IPS-NIHi7 (cell line): ENCODE measurements around the gene PC.
A peak's percentile ranks its signal among the peaks of the same experiment; 100 is the strongest.

ENCODE experiments used
- DNase-seq: peaks from one replicate; pipeline ENCODE4 v3.0.0; 2012; ENCODE audit warnings: mixed read lengths; ENCODE audit errors: extremely low spot score

Gene PC

GRCh38 chr11:66885469-66885868 is 72.7 kb downstream of the PC start:
- no peak for DNase-seq

- DNase-seq: no peak
These were observed 73.7 kb downstream of the PC start for GRCh38 chr11:66884443-66884842.

DNA sequence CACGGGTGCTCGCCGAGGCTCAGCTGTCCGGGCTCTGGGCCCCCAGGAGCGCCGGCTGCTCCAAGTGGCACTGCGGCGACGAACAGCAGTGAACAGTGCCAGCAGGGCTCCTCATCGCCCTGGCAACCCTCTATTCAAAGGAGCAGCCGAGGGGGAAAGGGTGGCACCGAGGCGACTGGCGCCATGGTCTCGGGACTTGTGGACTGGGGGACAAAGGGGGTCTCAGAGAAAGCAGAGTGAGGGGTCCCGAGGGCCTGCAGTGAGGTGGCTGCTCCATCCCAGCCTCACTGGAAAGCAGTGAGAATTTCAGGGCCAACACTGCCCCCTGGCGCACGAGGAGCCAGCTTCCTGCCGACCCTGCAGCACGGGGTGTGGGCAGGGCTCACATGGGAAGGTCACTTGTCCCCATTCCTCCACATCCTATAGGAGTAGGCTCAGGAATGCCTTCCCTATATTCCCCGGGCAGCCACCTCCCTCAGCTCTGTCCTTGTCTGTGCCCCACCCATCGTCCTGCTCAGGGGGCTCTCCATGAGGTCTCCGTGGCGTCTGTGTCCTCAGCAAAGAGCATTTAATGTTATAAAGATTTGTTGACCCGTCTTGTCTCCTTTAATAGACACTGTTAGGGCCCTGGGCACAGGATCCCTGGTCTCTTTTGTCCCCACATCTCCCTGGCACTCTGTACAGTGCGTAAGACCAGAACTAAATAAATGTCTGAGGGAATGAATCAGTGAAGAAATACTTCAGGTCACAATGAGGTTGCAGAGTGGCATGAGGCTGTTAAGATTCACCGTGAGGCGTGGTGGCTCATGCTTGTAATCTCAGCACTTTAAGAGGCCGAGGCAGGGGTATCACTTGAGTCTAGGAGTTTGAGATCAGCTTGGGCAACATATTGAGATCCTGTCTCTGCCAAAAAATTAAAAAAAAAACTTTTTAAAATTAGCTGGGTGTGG is 74.9 kb downstream of the PC start:
- DNase-seq: peak; percentile 82

- DNase-seq: no peak
These were observed 75.6 kb downstream of the PC start for GRCh38 chr11:66882561-66883015.

DNA sequence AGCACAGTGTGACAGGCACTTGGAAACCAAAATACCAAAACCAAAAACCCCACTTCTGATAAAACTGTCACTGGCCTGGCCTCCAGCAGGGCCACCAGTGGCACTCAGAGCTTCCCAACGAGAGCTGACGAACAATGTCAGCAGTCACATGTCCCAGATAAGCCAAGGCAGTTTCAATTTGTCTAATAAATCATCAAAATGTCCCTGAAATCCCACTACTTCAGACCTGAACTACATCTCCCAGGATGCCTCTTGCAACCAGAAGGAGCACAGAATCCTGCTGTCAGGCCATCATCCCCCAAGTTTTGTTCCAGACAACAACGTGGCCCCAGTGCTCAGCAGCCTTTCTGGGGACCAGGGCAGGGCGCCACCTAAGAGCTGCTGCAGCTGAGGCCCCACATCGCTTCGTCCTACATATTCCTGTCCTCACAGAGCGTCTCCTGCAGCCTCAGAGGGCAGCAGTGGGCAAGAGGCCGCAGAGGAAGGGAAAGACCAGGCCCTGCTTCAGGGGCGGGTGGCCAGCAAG is 76.2 kb downstream of the PC start:
- no peak for DNase-seq

GRCh38 chr11:66881451-66881835 is 76.7 kb downstream of the PC start:
- no peak for DNase-seq

- no peak for DNase-seq
These were observed 77.4 kb downstream of the PC start for GRCh38 chr11:66880496-66881450.

GRCh38 chr11:66879999-66880398 is 78.2 kb downstream of the PC start:
- DNase-seq: no peak

DNA sequence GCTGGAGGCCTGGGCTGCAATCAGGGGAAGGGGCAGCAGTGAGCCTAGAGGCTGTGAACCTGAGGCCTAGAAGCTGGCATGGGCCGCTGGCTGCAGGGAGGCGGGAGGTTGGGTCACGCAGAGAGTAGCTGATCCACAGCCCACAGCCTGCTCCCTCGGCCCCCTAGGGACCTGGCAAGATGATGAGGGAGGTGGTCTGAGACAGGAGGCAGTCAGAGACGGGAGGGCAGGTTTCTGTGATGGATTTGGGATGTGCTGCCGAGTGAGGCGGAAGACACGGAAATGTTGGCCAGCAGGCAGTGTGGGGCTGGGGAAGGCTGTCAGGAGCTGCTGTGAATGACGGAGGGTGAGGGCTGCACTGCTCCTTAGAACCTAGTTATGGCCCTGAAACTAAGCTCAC is 78.6 kb downstream of the PC start:
- DNase-seq: no peak

DNA sequence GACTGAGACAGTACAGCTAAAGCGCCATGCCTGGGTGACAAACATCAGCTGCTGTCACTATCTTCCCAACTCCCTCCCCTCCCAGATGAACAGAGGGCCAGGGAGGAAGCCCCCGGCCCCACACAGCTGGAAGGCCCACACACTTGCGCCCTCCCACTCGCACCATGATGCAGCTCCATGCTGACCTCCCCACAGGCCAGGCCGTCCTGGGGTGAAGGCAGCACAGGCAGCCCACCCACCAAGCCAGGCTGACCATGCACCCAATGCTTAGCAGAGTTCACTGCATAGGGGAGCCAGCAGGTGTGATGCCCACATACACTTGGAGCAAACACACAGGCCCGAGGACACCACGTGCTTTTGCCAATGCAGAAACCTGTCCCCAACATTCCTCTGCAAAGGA is 79.2 kb downstream of the PC start:
- DNase-seq: no peak

- no peak for DNase-seq
These were observed 79.7 kb downstream of the PC start for GRCh38 chr11:66878474-66878873.

DNA sequence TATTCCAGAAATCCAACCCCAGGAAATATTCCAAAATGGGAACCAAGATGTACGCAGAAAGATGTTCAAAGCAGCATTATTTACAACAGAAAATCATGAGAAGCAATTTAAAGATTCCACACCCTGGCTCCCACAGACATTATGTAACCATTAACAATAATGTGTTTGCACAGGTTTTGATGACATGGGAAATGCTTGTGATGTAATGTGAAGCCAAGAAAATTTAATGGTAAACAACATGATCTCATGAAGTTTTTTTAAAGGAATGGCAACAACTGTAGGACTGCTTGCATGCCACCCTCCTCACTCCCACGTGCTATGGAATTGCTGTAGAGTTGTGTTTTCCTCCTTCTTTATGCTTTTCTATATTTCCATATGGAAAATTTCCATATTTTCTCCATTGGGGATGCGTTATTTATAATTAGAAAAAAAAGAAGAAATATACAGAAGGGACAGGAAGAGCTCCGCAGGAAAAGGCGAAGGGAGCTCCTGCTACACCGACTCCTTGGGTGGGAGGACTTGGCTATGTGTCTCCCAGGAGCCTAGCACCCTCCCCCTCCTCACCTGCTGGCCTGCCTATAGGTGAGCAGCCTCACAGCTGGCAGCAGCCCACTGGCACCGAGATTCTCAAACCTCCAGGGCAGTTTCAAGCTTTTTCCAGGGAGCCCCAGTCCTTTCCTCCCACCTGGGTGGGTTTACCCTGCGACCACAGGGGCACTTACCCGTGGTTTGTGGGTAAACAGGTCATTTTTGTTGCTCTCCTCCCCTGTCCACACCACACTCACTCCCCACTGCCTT is 80.4 kb downstream of the PC start:
- no peak for DNase-seq

DNA sequence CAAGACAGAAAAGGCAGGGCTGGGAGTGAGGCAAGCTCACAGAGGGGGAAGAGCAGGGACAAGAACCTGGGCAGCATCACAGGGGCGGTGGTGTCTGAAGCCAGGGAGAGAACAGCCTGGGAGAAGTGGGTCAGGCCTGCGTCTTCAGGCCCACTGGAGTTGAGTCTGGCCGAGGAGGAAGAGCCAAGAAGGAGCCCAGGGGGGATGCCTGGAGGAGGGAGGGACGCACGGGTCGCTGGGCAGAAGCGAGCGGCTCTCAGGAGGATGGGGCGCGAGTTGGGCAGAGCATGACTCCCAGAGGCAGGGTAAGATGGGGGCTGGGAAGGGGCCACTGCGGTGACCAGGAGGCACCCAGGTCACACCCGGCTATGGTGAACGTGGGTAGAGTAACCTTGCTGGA is 82.8 kb downstream of the PC start:
- DNase-seq: no peak

DNA sequence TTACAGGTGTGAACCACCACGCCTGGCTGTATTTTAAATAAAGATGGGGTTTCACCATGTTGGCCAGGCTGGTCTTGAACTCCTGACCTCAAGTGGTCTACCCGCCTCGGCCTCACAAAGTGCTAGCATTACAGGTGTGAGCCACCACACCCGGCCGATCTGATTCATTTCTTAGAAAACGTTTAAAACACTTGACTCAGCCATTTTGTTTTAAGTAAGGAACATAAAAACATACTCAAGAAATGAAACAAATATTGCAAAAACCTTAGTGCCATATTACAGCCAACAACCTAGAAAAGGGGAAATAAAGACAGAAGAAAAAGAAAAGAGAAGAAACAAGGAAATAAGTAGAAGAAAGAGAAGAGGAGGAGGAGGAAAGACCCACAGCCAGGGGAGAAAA is 84.0 kb downstream of the PC start:
- DNase-seq: no peak

DNA sequence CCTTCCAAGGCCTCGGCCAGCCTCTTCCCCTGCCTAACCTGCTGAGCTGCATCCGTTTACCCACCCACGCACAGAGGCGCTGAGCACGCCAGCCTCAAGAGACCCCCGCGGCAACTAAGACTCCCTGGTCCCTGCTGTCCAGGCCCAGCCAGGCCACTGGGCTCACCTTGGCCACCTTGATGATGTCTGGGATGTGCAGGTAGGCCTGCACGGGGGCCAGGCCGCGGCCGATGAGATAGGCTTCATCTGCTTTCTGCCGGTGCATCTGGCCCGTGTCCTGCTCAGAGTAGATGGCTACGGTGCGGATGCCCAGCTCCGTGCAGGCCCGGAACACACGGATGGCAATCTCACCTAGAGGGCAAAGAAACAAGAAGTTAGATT is 86.7 kb downstream of the PC start:
- no peak for DNase-seq

DNA sequence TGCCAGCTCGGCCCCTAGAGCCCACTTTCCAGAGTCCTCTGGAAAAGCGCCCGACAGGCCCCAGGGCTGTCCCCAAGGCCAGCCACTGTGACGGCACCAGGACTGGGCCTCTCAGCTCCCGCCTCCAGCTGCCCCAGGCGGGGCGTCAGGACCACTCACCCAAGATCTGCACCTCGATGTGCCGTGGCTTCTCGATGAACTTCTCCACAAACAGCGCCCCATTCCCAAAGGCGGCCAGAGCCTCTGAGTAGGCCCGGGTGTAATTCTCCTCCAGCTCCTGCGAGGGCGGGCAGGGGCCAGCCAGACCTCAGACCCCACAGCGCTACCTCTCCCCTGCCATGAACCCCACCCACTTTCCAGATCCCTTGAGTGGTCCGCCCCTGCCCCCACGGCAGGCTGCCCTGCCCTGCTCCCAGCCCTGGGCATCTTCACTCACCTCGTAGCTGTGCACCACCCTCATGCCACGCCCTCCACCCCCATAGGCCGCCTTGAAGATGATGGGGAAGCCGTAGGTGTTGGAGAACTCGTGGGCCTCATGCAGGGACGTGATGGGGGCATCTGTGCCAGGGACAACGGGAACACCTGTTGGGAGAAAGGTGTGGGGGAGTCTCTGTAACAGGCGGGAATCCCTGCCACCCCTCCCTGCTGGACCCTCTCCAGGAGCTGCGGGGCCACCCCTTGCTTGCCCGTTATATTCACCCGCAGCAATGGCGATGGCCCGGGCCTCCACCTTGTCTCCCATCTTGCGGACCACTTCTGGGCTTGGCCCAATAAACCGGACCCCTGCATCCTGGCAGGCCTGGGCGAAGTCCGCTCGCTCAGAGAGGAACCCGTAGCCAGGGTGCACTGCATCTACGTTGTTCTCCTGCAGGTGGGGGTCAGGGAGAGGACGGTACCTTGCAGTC is 87.3 kb downstream of the PC start:
- DNase-seq: no peak

DNA sequence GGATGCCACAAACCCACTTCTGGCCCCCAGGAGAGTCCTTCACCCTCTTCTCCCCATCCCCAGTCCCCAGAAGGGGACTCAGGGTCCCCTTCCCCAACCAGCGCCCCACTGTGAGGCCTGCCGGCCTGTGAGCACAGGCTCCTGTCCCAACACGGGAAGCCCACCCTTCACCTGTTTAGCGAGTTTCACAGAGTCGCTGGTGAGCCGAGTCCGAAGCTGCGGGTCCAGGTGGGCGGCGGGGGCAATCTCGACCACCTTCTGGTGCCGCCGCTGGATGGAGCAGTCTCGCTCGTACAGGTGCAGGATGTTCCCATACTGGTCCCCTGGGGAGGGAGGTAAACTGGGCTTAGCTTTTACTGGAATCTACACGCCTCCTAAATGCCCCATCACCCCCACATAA is 88.1 kb downstream of the PC start:
- no peak for DNase-seq

DNA sequence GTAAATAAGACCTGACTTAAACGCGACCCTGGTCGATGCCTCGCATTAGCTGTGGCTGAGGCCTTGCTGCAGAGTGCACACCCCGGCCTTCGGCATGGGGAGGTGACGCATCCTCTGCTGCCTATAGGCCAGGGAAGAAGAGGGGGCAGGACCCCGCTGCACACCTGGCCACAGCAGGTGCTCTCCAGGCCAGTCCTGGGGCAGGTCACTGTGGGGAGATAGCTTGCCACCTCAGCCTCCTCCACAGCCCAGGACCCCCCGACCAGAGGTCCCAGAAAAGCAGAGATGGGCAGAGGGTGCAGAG is 88.7 kb downstream of the PC start:
- no peak for DNase-seq

DNA sequence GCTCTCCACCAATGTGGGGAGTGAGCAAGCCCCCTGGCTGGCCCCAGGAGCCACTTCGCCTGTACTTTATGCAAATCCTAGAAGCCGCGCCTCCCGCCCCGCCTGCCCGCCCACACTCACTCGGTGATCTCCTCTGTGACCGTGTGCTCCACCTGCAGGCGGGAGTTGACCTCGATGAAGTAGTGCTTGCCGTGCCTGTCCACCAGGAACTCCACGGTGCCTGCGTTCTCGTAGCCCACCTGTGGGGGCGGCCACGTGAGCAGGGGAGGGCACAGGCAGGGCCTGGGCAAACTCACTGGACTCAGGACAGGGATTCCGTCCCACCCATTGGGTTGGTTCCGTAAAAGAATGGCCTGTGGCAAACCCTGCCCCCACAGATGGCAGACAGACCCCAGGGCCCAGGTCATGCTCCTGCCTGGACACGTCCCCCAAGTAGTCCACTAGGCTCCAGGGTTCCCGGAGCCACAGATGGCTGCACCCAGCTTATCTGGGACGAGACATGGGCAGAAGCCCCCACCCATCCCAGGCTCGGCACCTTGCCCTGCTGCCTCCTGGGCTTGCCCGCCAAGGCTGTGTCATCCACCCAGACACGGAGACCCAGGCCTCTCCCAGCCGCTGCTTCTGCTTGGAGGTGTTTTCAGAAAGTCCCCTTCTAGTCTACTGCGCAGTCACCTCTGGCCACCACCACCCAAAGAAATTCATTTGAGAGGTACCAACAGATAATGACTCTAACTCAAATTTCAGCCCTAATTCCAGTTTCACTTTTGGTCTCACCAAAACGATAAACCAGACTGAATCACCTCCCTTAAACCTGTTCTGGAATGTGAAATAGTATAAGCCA is 89.2 kb downstream of the PC start:
- DNase-seq: peak; percentile 94
